Gastrocnemius medialis (tissue), 4 donors: ENCODE results near the gene TMPRSS3.

ENCODE experiments used
- CTCF ChIP-seq, 5 experiments: fragments of 450-650 bp in 3 of 5; fragments of 200-600 bp in 2 of 5; sonication (generic) in 2 of 5; IDR thresholded peaks in 4 of 5; conservative IDR thresholded peaks in 1 of 5; 1 replicate in 4 of 5; 2 replicates in 1 of 5; pipeline ENCODE4 v1.5.1; 2016 to 2019; ENCODE audit warnings: antibody characterized with exemption in 5 of 5, mild to moderate bottlenecking in 3 of 5, moderate library complexity in 3 of 5
- POLR2A ChIP-seq, 2 donors: fragments of 450-650 bp; IDR thresholded peaks; one replicate each; pipeline ENCODE4 v1.6.1; 2017; ENCODE audit warnings: antibody characterized with exemption in 2 of 2, mild to moderate bottlenecking in 2 of 2, moderate library complexity in 2 of 2

GRCh38 chr21:42364304-42364865, 31.5 kb downstream of the TMPRSS3 start:
- no peak for TF ChIP-seq CTCF (IDR thresholded peaks at IDR 0.05 in 4 of 5, conservative IDR thresholded peaks at IDR 0.05 in 1 of 5)
- TF ChIP-seq POLR2A (IDR thresholded peaks at IDR 0.05), result no peak
